TTC549 (cell line): ENCODE results near the gene GPD2.

Experiments used
- FAIRE-seq: peaks from 2 replicates; lab custom pipeline; 2012; peaks lifted over from hg19 to GRCh38; lab: Jason Lieb, UNC

The GPD2 gene

GRCh38 chr2:156436497-156437085, 412 bp downstream of the GPD2 start:
- no peak for FAIRE-seq

GRCh38 chr2:156437272-156437930, 1.2 kb downstream of the GPD2 start:
- FAIRE-seq = no peak

- no peak for FAIRE-seq
Observed at GRCh38 chr2:156437931-156438410, 1.8 kb downstream of the GPD2 start.

- no peak for FAIRE-seq
Observed at GRCh38 chr2:156443089-156443488, 6.9 kb downstream of the GPD2 start.

GRCh38 chr2:156445296-156446220, 9.4 kb downstream of the GPD2 start:
- FAIRE-seq = no peak

GRCh38 chr2:156447761-156448160, 11.6 kb downstream of the GPD2 start:
- no peak for FAIRE-seq

GRCh38 chr2:156448766-156449165, 12.6 kb downstream of the GPD2 start:
- FAIRE-seq = no peak

GRCh38 chr2:156452971-156453370, 16.8 kb downstream of the GPD2 start:
- no peak for FAIRE-seq

- FAIRE-seq = no peak
Observed at GRCh38 chr2:156455361-156455975, 19.3 kb downstream of the GPD2 start.

GRCh38 chr2:156456616-156457015, 20.4 kb downstream of the GPD2 start:
- no peak for FAIRE-seq

GRCh38 chr2:156457523-156458517, 21.6 kb downstream of the GPD2 start:
- no peak for FAIRE-seq

GRCh38 chr2:156459720-156460119, 23.5 kb downstream of the GPD2 start:
- no peak for FAIRE-seq

- no peak for FAIRE-seq
Observed at GRCh38 chr2:156464106-156464505, 27.9 kb downstream of the GPD2 start.

GRCh38 chr2:156465573-156465972, 29.4 kb downstream of the GPD2 start:
- no peak for FAIRE-seq

GRCh38 chr2:156466739-156467405, 30.7 kb downstream of the GPD2 start:
- no peak for FAIRE-seq

- no peak for FAIRE-seq
Observed at GRCh38 chr2:156470975-156471583, 34.9 kb downstream of the GPD2 start.

- FAIRE-seq = no peak
Observed at GRCh38 chr2:156471762-156472161, 35.6 kb downstream of the GPD2 start.

GRCh38 chr2:156472686-156473085, 36.5 kb downstream of the GPD2 start:
- no peak for FAIRE-seq

GRCh38 chr2:156473445-156473844, 37.3 kb downstream of the GPD2 start:
- FAIRE-seq = no peak

- no peak for FAIRE-seq
Observed at GRCh38 chr2:156474401-156474800, 38.2 kb downstream of the GPD2 start.
